Renal cortical epithelial cell (primary cell): ENCODE results near the gene TMEM86A. TPM values are rescaled to one million over a fixed set of nuclear protein-coding genes. Genes with fewer than 3 reads are reported as not detected.

ENCODE experiments used
- total RNA-seq: library from RNA; depleted of rRNA; stranded (reverse); fragments of >200 nt; gene quantifications from 2 replicates; pipeline ENCODE4 v1.2.3, GENCODE V29; 2014

Gene TMEM86A
- total RNA-seq, 1 donor from 2014 or later, result 18.8 TPM

Other genes with a start within 250 kb of the TMEM86A start
- not detected in 2 replicates for gene LDHAL6A, start 242.9 kb upstream of the TMEM86A start, total RNA-seq
- gene TSG101, start 171.8 kb upstream of the TMEM86A start, total RNA-seq, result 64.8 and 95.5 TPM in 2 replicates
- 46.6 and 75.0 TPM in 2 replicates for gene UEVLD, start 110.0 kb upstream of the TMEM86A start, total RNA-seq
- gene MISFA, start 99.0 kb upstream of the TMEM86A start, total RNA-seq, result not detected in 2 replicates
- 16.8 and 26.9 TPM in 2 replicates for gene SPTY2D1, start 64.4 kb upstream of the TMEM86A start, total RNA-seq
- 0.35 and 0.45 TPM in 2 replicates for gene IGSF22, start 27.4 kb downstream of the TMEM86A start, total RNA-seq
- not detected in 2 replicates for gene PTPN5, start 93.0 kb downstream of the TMEM86A start, total RNA-seq
- gene MRGPRX1, start 240.6 kb downstream of the TMEM86A start, total RNA-seq, result not detected in 2 replicates